GM18517 (cell line): ENCODE data around the gene DENND2A.
"Not testable (repeated sequence)": the region's sequence is repeated elsewhere in the genome, so short reads cannot be mapped to it uniquely, and the experiment has no call there.

Source experiments
- ATAC-seq: cut with Tn5 transposase; IDR thresholded peaks from one replicate; pipeline ENCODE4 v1.9.1; 2021; ENCODE audit warnings: mild to moderate bottlenecking, moderate library complexity; ENCODE audit not compliant: unreplicated experiment

Gene DENND2A

DNA sequence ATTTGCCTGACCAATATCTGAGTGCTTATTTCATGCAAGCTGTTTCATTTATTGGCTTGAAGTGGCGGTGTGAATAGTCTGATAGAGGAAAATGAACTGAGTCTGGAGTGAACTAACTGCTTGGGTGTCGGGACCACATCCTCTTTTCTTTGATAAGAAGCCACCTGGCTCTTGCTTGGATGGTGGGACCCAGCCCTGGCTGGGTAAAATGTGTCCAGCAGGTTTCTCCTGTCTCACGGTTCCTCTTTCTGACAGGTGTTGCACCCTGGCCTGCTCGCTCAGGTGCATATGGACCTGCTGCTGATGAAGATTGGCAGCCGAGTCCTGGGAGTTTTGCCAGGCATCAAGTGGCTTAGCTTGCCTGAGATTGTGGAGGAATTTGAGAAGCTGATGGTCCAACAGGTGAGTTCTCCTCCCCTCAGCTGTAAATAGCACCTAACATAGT lies 33.8 kb upstream of the DENND2A start:
- peak; percentile 41 for ATAC-seq

DNA sequence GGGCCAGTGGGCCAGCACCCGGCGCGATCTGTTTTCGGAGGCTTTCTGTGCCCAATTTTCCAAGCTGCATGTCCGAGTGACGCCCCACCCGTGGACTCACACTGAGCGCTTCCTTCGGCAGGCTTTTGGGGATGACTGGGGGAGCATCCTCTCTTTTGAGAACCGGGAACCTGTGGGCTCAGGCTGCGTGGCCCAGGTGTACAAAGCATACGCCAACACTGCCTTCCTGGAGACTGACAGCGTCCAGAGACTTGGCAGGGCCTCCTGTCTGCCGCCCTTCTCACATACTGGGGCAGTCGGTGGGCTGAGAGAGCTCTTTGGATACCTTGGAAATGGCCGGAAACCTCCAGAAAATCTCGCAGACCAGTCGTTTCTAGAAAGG lies 33.2 kb upstream of the DENND2A start:
- no peak for ATAC-seq

DNA sequence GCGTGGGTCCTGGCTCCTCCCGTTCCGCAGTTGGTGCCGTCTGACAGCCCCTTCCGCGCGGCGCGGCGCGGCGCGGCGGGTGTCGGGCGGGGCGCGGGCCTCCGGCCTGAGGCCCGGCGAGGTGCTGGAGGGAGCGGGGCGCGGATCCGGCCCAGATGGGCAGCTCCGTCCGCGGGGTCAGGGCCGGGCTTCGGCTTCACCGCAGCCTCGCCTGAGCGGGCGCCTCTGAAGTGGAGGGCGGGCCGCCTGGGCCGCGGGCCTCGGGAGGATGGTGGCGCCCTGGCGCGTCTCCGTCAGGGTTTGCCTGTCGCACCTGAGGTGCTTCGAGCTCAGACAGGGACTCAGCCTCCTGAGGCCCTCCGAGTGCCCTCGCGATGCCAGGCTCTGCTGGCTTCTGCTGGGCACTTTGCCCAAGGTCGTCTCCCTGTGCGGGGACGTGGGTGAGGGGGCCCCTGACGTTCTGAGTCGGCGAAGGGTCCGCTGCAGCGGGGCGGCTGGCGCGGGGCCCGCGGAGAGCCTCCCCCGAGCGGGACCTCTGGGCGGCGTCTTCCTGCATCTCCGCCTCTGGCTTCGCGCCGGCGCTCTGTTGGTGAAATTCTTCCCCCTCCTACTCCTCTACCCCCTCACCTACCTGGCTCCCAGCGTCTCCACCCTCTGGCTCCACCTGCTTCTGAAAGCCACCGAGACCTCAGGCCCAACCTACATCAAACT lies 32.6 kb upstream of the DENND2A start:
- peak; percentile 39 for ATAC-seq

DNA sequence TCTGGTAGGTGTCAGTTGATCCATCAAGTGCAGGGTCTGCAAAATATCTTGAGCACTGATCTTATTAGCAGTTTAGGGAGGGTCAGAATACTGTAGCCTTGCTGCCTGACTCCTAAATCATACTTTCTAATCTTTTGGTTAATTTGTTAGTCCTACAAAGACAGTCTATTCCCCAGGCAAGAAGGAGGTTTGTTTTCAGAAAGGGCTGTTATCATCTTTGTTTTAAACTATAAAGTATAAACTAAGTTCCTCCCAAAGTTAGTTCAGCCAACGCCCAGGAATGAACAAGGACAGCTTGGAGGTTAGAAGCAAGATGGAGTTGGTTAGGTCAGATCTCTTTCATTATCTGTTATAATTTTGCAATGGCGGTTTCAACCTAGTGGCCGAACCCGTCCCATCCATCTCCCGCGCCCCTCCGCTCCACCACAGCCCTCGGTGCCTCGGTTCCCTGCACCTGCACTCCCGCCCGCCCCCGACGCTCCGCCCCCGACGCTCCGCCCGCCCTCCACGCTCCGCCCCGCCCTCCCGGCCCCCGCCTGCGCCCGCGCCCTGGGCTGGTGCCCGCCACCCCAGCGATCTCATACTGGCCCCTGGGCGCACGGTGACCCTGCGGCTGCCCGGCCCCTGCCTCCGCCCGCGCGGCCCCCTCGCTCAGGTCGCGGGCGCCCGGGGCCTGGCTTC lies 31.9 kb upstream of the DENND2A start, which contains the start of gene ADCK2:
Gene ADCK2 (plus strand): TSS at position 564 of the 681 bp plus-strand sequence. CDS start 386 bp downstream, outside the sequence.
- peak; percentile 34 for ATAC-seq

DNA sequence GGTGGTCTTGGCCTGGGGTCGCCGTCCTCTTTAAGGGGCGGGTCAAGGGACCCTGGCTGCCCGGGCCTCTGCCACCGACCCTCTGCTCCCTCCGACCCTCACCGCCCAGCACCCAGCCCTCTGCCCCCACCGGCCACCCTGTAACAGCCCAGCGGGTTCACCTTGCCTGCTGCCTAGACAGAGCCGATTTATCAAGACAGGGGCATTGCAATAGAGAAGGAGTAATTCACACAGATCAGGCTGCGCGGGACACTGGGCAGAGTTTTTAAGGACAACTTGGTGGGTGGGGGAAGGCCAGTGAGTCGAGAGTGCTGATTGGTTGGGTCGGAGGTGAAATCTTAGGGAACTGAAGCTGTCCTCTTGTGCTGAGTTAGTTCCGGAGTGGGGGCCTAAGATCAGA lies 31.4 kb upstream of the DENND2A start:
- ATAC-seq, result no peak

DNA sequence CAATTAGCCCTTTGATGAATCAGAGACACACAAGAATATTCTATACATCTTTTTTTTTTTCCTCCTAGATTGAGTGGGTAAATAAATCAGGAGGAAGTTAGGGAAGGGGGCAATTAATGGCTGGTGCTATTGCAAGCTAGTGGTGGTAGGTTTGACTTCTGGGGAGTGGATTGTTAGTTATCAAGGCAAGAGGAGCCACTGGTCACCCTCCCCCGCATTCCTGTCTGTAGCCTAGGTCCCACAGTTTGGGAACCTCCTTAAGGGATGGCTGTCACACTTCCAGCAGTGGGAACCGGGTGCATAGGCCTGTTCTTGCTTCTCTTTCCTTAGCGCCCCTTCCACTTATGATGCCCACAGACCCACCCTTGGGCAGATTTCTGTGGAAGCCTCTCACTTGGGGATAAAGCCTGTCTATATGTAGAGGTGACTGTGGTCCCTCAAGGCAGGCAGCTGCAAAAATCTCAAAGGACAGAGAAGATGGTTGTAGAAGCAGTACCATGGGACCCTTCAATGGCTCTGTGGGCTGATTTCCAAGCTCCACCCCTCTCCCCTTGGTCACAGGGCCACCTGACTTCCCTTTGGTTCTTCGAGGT lies 29.8 kb upstream of the DENND2A start:
- ATAC-seq, result no peak

DNA sequence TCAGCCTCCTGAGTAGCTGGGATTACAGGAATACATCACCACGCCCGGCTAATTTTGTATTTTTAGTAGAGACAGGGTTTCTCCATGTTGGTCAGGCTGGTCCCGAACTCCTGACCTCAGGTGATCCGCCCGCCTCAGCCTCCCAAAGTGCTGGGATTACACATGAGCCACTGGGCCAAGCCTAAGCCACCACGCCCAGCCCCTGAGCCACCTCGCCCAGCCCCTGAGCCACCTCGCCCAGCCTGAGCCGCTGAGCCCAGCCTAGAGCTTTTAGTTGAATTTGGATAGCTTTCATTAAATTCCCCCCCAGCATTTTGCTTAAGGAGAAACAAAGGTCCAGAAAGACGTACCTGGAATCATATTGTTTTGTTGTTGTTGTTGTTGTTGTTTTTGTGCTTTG lies 29.2 kb upstream of the DENND2A start:
- ATAC-seq, result not testable (repeated sequence)

DNA sequence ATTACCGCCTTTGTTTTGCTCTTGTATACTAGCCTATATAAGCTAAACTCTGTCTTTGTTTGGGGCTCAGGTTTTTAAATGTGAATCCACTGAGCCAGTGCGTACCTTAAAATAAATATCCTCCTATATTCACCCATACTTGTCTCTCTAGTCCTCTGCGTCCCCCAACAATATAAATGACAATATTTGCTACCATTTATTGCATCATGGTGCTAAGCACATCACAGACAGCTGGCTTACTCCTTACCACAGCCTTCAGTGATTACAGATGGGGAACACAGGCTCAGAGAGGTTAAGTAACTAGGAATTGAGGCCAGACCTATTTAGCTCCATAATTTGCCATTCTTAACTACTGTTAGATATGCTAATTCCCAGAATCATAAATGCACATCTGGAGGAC lies 28.7 kb upstream of the DENND2A start:
- ATAC-seq, result no peak

DNA sequence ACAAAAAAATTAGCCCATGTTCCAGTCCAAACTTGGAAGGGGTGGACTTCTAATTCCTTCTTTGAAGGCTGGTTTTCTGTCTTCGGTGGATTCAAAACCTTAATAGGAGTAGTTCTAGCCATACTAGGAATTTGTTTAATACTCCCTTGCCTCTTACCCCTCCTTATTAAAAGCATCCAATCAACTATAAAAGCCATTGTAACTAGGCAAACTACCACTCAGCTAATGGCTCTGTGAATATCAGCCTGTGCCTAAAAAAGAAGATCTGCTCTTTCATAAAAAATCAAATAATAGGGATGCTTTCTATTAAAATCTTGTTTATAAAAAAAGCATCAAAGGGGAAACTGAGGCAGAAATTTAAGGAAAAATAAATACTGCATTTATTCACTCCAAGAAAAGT lies 28.0 kb upstream of the DENND2A start:
- no peak for ATAC-seq

DNA sequence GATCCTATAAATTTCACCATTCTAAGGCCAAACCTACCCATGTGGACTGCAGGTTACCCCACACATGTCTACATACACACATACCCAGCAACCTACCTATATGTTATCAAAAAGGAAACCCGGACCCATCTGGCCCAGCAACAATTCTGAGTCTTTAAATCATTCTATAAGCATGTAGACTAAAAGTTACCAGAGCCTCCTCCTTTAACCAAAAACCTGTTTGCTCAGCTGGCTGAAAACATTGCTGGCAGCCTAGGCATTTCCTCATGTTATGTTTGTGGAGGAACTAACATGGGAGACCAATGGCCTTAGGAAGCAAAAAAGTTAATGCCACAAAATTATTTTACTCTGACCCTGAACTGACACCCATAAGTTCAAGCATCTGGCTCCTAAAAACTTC lies 26.9 kb upstream of the DENND2A start:
- ATAC-seq, result no peak

DNA sequence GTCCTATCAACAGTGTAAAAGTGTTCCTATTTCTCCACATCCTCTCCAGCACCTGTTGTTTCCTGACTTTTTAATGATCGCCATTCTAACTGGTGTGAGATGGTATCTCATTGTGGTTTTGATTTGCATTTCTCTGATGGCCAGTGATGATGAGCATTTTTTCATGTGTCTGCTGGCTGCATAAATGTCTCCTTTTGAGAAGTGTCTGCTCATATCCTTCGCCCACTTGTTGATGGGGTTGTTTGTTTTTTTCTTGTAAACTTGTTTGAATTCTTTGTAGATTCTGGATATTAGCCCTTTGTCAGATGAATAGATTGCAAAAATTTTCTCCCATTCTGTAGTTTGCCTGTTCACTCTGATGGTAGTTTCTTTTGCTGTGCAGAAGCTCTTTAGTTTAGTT lies 22.3 kb upstream of the DENND2A start:
- ATAC-seq, result not testable (repeated sequence)

DNA sequence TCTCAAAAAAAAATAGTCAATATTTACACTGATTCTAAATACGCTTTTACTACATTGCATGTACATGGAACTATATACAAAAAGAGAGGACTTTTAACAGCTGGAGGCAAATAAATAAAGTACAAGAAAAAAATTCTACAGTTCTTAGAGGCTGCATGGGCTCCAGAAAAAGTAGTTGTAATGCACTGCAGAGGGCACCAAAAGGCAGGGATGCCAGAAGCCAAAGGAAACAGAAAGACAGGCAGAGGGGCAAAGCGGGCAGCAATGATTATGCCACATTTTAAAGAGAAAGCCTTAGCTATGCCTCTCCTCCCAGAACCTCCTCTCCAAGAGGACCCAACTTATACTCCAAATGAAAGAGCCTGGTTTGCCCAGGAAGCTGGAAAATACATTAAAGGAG lies 20.5 kb upstream of the DENND2A start:
- ATAC-seq, result no peak

DNA sequence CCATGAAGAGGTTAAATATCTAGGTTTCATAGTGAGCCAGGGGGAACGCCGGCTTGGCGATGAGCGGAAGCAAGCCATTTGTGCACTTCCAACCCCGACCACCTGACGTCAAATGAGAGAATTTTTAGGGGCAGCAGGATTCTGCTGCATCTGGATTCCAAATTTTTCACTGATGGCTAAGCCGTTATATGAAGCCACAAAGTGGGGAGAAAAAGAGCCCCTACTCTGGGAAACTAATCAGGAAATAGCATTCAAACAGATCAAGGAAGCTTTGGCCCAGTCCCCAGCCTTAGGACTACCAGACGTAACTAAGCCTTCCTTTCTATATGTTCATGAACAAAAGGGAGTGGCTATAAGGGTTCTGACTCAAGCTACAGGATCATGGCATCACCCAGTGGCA lies 19.2 kb upstream of the DENND2A start:
- no peak for ATAC-seq

DNA sequence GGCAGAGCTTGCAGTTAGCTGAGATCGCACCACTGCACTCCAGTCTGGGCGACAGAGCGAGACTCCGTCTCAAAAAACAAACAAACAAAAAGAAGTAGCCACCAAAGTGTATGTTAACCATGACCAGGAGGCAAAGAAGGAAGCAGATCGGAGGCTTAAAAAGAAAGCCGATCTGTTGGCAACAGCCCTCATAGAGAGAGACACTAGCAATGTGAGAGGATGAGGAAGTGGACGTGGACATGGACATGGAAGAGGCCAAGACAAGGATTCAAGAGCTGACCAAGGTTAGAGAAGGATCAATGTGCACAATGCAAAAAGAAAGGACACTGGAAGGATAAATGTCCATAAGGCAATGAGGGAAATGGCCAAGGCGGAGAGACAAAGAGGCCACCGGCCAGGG lies 17.3 kb upstream of the DENND2A start:
- no peak for ATAC-seq

DNA sequence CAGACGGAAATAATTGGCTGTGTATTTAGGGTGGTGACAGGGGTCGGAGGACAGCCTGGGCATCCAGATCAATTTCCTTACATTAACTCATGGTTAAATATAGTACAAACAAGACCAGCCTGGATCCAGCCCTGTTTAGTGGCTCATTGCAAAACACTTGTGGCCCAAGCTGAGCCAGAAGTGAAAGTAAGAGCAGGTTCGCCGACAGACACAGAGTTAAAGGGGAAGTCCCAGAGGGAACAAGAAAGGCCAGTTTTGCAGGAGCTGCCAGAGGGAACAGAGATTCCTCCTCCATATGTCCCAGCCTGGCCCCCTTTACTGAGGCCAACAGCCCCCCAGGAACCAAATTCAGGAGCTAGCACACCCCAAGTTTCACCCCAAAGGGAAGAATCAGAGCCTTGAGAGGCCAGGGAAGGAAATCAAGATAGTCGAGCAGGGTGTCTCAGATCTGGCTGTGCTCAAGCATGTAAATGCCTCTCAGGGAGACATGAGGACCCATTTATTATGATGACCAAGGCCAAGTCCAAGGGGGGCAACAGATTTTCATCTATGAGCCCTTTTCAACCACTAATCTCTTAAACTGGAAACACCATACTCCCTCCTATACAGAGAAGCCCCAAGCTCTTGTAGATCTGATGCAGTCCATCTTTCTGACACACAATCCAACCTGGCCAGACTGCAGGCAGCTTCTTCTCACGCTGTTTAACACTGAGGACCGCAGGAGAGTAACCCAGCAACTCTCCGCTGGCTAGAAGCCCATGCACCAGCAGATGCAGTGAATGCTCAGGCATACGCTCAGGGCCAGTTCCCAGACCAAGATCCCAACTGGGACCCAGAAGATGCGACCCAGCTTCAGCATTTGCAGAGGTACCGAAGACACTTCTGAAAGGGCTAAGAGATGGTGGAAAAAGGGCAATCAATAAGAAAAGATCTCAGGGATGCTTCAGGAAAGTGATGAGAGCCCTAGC lies 16.2 kb upstream of the DENND2A start:
- peak; percentile 87 for ATAC-seq

DNA sequence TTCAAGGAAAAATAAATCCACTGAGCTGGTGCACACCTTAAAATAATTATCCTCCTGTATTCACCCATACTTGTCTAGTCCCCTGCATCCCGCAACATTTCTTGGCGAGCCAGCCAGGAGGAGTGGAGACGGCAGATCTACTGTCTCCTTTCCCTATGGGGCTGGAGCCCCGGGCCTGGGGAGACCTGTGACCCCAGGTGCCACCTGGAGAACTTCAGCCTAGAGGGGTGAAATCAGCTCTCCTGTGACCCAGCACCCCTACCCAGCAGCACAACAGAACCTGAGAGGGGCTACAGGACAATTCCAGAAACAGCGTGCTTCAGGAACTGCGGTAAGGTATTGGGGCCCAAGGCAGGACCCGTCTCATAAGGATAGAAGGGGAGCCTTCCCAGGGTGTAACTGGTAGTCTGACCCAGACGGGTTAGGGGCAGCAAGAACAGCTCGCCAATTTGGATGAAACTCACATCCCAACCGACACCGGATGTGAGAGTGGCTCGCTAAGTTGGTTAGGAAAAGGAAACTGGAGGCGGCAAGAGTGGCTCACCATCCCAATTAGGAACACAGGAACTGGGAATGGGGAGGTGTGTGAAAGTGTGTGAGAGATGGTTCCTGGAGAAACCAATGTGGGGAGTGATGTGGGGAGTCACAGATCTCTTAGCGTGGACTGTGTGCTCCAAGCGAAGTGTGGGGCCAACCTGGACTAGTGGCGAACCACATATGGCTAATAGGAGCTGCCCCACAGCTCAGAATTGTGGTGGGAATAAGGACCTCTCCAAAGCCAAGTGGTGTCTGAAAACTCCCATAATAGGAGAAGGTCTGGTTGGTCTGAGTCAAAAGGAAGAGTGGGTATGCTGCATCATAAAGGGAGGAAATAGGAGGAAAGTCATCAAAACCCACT lies 15.1 kb upstream of the DENND2A start:
- no peak for ATAC-seq

DNA sequence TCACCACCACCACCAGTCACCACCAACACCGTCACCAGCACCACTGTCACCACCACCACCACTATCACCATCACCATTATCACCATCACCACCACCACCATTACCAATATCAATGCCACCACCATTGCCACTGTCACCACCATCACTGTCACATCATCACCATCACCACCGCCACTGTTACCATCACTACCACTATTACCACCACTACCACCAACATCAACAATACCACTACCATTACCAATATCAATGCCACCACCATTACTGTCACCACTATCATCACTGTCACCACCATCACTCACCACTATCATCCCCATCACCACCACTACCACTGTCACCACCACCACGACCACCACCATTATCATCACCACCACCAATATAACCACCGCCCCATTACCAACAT lies 14.0 kb upstream of the DENND2A start:
- ATAC-seq, result no peak

DNA sequence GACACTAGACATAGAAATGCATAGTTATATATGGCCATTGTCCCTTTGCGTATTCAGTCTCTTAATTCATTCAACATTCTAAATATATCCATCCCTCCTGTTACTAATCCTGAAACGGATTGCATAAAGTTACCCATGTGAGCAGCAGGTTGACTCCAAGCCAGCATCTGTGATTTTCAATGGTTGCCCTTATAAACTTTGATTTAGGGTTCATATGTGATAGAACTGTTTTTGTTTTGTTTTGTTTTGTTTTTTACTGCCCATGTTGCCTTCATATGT lies 13.4 kb upstream of the DENND2A start:
- ATAC-seq, result no peak

DNA sequence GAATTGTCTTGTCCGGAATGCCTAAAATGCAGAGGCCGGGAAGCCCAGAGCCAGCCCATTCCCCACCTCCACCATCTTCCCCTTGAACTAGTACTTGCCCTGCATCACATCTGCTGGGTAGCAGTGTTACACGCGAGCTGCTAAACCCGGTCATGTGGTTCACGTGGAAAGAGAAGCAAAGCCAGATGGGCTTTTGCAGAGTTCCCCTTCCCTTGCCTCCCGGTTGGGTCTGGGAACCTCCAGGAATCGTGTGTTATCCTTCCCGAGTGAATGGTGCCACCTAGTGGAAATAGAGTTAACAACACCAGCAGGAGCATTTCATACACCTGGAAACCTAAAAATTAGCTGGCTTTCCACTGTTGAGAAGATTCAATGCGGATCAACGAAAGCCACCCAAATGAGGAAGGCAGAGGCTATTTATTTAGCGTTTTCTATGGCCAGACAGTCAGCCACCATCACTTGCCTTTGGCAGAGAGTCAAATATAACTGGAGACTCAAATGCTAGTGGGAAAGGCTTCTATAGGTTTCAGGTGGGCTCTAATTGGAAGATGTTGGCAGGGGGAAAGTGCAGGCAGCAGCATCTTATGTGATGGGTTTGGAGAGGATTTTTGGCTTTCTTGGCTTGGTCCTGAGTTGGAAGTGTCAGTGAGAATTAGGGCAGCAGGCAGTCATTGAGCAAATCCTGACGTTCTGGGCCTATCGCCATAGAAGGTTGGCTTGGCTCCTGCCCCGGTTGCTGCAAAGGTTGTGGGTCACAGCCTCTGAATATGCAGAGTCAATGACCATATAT lies 12.9 kb upstream of the DENND2A start:
- no peak for ATAC-seq
